ENCODE results near the gene CD55.

Gene CD55

DNA sequence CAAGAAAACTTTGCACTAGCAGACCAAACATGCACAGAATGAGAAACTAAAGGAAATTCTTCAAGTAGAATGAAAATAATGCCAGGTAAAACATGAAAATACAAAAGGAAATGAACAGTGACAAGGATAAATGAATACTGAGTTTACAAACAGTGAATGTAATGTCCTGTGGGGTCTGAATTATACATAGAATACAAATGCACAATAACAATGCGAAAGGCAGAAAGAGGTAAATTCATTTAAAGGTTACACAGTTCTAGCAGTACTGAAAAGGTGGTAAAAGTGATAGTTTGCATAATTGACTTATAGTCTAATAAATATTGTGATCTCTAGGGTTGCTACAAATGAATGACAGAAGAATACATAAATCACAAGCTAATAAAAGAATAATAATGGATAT, 12.9 kb downstream of the CD55 start:
- DNase-seq (ENCODE audit: insufficient read length, low spot score) (no peak), FAIRE-seq (no peak)
- TF ChIP-seq POU2F2 (IDR thresholded peaks at IDR 0.05; ENCODE audit: low read depth, low read length), result no peak
- TF ChIP-seq PAX5 (IDR thresholded peaks at IDR 0.05; ENCODE audit: insufficient read depth, low read length, severe bottlenecking), result no peak
- no peak for TF ChIP-seq POLR2AphosphoS5 (IDR thresholded peaks at IDR 0.05; ENCODE audit: low read depth, low read length)

DNA sequence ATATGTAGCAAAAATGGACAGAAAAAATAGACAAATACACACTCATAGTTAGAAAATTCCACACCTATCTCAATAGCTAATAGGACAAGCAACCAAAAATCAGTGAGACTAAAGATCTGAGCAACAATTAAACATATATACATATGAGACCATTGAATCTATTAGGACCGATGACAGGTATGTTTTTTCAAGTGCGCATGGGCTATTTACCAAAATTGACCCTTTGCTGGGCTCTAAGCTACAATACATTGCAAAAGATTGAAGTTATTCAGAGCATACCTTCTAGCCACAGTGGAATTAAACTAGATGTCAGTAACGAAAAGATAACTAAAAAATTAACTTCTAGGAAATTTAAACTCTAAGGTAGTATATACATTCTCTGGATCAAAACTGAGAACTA, 13.7 kb downstream of the CD55 start:
- no peak for FAIRE-seq
- TF ChIP-seq PAX5 (IDR thresholded peaks at IDR 0.05; ENCODE audit: insufficient read depth, low read length, severe bottlenecking) (no peak), POLR2AphosphoS5 (IDR thresholded peaks at IDR 0.05; ENCODE audit: low read depth, low read length) (no peak), POU2F2 (IDR thresholded peaks at IDR 0.05; ENCODE audit: low read depth, low read length) (no peak), SPI1 (IDR thresholded peaks at IDR 0.05; ENCODE audit: low read depth, low read length) (no peak), POLR2A (IDR thresholded peaks at IDR 0.05; ENCODE audit: low read depth, low read length) (no peak), TAF1 (IDR thresholded peaks at IDR 0.05; ENCODE audit: low read depth, low read length) (no peak)

DNA sequence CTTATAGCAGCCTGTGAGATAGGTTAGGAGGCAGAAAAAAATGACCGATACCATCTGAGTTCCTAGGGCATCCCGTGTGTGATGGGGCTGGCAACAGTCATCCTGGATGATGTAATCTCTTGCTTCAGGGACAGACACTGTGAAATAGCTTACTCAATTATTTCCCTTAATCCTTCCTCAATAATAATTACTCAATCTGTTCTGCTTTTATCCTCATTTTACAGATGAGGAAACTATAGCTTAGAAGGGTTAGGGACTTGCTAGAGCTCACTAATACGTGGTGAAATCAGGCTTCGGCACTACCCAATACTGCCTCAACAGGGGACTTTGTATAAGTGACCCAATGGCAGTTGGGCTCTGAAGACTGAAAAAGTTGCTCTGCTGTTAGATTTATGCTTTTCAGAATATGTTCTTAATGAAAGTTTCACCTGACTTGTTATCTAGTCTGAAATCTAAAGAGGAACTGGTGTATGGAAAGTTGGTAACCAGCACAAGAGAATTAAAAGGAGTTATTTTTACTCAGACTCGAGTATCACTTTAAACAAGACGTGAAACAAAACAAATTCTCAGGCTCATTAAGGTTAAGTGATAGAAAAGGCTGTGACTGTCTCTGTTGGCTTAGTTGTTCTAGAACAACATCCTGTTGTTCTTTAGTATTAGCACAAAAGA, 14.4 kb downstream of the CD55 start:
- TF ChIP-seq POLR2AphosphoS5 (IDR thresholded peaks at IDR 0.05; ENCODE audit: low read depth, low read length) (no peak), SPI1 (IDR thresholded peaks at IDR 0.05; ENCODE audit: low read depth, low read length) (peak; percentile 85), PAX5 (IDR thresholded peaks at IDR 0.05; ENCODE audit: insufficient read depth, low read length, severe bottlenecking) (no peak)
- DNase-seq (ENCODE audit: insufficient read length, low spot score) (no peak), FAIRE-seq (peak; percentile 85)

More for the DNA sequence above, 13.7 kb downstream of the CD55 start:
- DNase-seq (ENCODE audit: insufficient read length, low spot score), result no peak

DNA sequence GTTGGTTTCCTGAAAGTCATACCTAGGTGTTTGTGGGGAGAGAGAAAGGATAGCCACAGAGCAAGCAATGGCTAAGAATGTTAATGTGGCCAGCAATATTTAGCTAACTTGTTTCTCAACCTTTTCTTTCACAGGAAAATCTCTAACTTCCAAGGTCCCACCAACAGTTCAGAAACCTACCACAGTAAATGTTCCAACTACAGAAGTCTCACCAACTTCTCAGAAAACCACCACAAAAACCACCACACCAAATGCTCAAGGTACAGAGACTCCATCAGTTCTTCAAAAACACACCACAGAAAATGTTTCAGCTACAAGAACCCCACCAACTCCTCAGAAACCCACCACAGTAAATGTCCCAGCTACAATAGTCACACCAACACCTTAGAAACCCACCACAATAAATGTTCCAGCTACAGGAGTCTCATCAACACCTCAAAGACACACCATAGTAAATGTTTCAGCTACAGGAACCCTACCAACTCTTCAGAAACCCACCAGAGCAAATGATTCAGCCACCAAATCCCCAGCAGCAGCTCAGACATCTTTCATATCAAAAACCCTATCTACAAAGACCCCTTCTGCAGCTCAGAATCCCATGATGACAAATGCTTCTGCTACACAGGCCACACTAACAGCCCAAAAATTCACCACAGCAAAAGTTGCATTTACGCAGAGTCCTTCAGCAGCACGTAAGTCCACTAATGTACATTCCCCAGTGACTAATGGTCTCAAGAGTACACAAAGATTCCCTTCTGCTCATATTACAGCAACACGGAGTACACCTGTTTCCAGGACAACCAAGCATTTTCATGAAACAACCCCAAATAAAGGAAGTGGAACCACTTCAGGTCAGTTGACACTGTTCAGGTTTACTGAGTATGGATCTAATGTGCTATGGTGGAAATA, 15.3 kb downstream of the CD55 start:
- TF ChIP-seq SPI1 (IDR thresholded peaks at IDR 0.05; ENCODE audit: low read depth, low read length) (peak; percentile 100), POU2F2 (IDR thresholded peaks at IDR 0.05; ENCODE audit: low read depth, low read length) (no peak), TAF1 (IDR thresholded peaks at IDR 0.05; ENCODE audit: low read depth, low read length) (0 out of 2 replicates have a peak, but pooled peaks have one; percentile 18), POLR2A (IDR thresholded peaks at IDR 0.05; ENCODE audit: low read depth, low read length) (no peak)
- DNase-seq (ENCODE audit: insufficient read length, low spot score), result no peak

DNA sequence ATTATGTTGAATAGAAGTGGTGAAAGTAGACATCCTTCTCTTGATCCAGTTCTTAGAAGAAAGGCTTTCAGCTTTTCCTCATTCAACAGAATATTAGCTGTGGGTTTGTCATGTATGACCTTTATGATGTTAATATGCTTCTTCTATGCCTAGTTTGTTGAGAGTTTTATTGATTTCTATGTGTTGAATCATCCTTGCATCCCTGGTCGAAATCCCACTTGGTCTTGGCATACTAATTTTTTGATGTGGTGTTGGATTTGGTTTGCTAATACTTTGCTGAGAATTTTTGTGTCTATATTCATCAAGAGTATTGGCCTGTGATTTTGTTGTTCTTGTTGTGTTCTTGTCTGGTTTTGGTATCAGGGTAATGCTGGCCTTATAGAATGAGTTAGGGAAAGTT, 20.9 kb downstream of the CD55 start:
- TF ChIP-seq POU2F2 (IDR thresholded peaks at IDR 0.05; ENCODE audit: low read depth, low read length), result no peak
- no peak for FAIRE-seq
- no peak for DNase-seq (ENCODE audit: insufficient read length, low spot score)

More for the DNA sequence above, 15.3 kb downstream of the CD55 start:
- peak; percentile 83 for FAIRE-seq

DNA sequence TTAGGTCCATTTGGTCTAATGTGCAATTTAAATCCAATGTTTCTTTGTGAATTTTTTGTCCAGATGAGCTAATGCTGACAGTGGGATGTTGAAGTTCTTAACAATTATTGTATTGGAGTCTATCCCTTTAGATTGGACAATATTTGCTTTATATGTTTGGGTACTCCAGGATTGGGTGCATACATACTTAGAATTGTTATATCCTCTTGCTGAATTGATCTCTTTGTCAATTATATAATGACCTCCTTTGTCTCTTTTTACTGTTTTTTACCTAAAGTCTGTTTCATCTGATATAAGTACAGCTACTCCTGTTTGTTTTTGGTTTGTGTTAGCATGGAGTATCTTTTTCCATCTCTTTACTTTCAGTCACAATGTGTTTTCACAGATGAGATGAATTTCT, 22.2 kb downstream of the CD55 start:
- no peak for TF ChIP-seq POLR2A (IDR thresholded peaks at IDR 0.05; ENCODE audit: low read depth, low read length)
- no peak for TF ChIP-seq SPI1 (IDR thresholded peaks at IDR 0.05; ENCODE audit: low read depth, low read length)
- no peak for TF ChIP-seq POU2F2 (IDR thresholded peaks at IDR 0.05; ENCODE audit: low read depth, low read length)
- no peak for TF ChIP-seq TAF1 (IDR thresholded peaks at IDR 0.05; ENCODE audit: low read depth, low read length)
- no peak for TF ChIP-seq POLR2AphosphoS5 (IDR thresholded peaks at IDR 0.05; ENCODE audit: low read depth, low read length)
- TF ChIP-seq PAX5 (IDR thresholded peaks at IDR 0.05; ENCODE audit: insufficient read depth, low read length, severe bottlenecking), result no peak
- DNase-seq (ENCODE audit: insufficient read length, low spot score), result no peak
- FAIRE-seq, result no peak

DNA sequence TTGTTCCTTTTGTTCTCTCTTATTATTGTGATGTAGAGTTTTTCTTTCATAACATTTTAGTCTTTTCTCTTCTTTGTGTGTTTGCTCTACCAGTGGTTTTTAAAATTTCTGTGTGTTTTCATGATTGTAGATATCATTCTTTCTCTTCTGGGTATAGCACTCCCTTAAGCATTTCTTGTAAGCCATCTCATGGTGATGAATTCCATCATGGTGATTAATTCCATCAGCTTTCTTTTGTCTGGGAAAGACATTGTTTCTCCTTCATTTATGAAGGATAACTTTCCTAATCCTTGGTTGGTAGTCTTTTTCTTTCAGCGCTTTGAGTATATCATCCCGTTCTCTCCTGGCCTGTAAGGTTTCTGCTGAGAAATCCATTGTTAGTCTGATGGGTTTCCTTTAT, 22.7 kb downstream of the CD55 start:
- DNase-seq (ENCODE audit: insufficient read length, low spot score), result no peak
- TF ChIP-seq POLR2AphosphoS5 (IDR thresholded peaks at IDR 0.05; ENCODE audit: low read depth, low read length) (no peak), SPI1 (IDR thresholded peaks at IDR 0.05; ENCODE audit: low read depth, low read length) (no peak), TAF1 (IDR thresholded peaks at IDR 0.05; ENCODE audit: low read depth, low read length) (no peak), PAX5 (IDR thresholded peaks at IDR 0.05; ENCODE audit: insufficient read depth, low read length, severe bottlenecking) (no peak)
- FAIRE-seq, result no peak

DNA sequence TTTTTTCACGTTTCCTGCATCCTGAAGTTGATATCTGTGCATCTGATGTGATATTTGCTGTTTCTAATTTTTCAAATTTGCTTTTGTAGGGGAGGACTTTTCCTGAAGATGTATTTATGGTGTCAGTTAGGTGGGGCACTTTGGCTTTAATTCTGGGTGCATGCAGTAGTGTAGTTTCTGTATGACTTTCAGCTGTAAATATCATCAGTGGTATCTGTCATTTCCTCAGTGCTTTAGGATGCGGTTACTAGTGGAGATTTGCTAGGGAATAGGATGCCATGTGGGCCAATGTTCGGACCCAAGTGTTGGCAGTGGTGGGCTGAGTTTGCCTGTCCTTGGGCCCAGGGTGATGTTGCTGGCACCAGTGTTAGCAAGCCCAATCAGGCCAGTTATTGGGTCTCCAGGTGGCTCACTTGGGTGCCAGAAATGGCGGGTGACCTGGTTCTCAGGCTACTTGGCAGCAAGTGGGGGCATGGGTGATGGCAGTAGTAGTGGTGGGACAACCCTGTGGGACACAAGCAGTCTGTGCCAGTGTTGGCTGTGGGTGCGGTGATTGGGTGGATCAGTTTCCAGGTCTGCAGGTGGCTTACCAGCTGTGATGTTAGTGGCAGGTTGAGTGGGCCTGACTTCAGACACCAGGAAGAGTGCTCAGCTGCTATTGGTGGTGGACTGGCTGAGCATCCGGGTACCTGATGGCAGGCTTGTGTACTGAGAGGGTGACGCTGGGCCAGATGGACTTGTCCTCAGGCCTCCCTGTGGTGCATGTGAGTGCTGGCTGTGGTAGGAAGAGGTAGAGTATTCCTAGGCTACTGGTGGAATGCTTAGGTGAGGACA, 24.4 kb downstream of the CD55 start:
- no peak for DNase-seq (ENCODE audit: insufficient read length, low spot score)
- no peak for FAIRE-seq
- no peak for TF ChIP-seq POLR2AphosphoS5 (IDR thresholded peaks at IDR 0.05; ENCODE audit: low read depth, low read length)
- TF ChIP-seq TAF1 (IDR thresholded peaks at IDR 0.05; ENCODE audit: low read depth, low read length), result no peak
- no peak for TF ChIP-seq POLR2A (IDR thresholded peaks at IDR 0.05; ENCODE audit: low read depth, low read length)
- no peak for TF ChIP-seq POU2F2 (IDR thresholded peaks at IDR 0.05; ENCODE audit: low read depth, low read length)
- TF ChIP-seq PAX5 (IDR thresholded peaks at IDR 0.05; ENCODE audit: insufficient read depth, low read length, severe bottlenecking), result no peak
- TF ChIP-seq SPI1 (IDR thresholded peaks at IDR 0.05; ENCODE audit: low read depth, low read length), result no peak

DNA sequence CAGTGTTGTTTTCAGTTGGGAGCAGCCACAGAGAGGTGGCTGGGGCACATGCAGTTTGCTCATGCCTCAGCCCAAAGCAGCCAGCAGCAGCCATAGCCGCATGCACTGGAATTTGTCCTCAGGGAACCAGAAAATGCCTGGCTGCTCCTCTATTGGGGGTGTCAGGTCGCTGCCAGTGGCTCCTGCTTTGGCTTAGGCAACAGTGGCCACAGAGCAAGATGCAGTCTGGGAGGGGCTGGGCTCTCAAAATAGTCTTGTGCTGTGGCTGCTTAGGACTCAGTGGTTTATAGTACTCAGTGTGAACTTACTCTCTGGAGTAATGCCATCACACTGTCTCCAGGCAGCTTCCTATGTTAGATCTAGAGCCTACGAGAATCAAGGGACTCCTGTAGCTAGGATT, 25.0 kb downstream of the CD55 start:
- no peak for FAIRE-seq
- TF ChIP-seq POLR2AphosphoS5 (IDR thresholded peaks at IDR 0.05; ENCODE audit: low read depth, low read length) (no peak), POU2F2 (IDR thresholded peaks at IDR 0.05; ENCODE audit: low read depth, low read length) (no peak), TAF1 (IDR thresholded peaks at IDR 0.05; ENCODE audit: low read depth, low read length) (no peak), SPI1 (IDR thresholded peaks at IDR 0.05; ENCODE audit: low read depth, low read length) (no peak), PAX5 (IDR thresholded peaks at IDR 0.05; ENCODE audit: insufficient read depth, low read length, severe bottlenecking) (no peak), POLR2A (IDR thresholded peaks at IDR 0.05; ENCODE audit: low read depth, low read length) (no peak)

More for the DNA sequence above, 25.0 kb downstream of the CD55 start:
- no peak for DNase-seq (ENCODE audit: insufficient read length, low spot score)

All from GM12891 (cell line).